Bronchial epithelial cell (primary cell): ENCODE results near the gene PTPN14. TPM values are rescaled to one million over a fixed set of nuclear protein-coding genes. Genes with fewer than 3 reads are reported as not detected.

Experiments
- DNase-seq: peaks from one replicate; pipeline ENCODE4 v3.0.0-alpha.2; 2010; ENCODE audit warnings: low read depth
- FAIRE-seq: peaks from 2 replicates; lab custom pipeline; 2011; peaks lifted over from hg19 to GRCh38; lab: Jason Lieb, UNC
- H3K27me3 ChIP-seq: 2 replicates; pipeline ENCODE4 v1.5.1; 2011; ENCODE audit warnings: low read length; ENCODE audit not compliant: control insufficient read depth, insufficient read depth
- H3K36me3 ChIP-seq: 2 replicates; pipeline ENCODE4 v1.5.1; 2011; ENCODE audit warnings: low read length; ENCODE audit not compliant: control insufficient read depth, insufficient read depth
- H3K4me3 ChIP-seq: 2 replicates; pipeline ENCODE4 v1.5.1; 2011; ENCODE audit warnings: mild to moderate bottlenecking, low read depth, low read length, control low read depth
- CTCF ChIP-seq: IDR thresholded peaks from 2 replicates; pipeline ENCODE4 v1.5.1; 2011; ENCODE audit warnings: mild to moderate bottlenecking, moderate library complexity, low read length, control low read depth, inconsistent platforms; ENCODE audit not compliant: insufficient read depth, severe bottlenecking
- total RNA-seq: library from RNA; depleted of rRNA; stranded (reverse); fragments of >200 nt; gene quantifications from 2 replicates; pipeline ENCODE4 v1.2.1, GENCODE V29; 2014

PTPN14 gene
- total RNA-seq, 1 donor from 2014 or later: 28.4 TPM

GRCh38 chr1:214565310-214565709 is 13.9 kb upstream of the PTPN14 start:
- TF ChIP-seq CTCF: no peak
- Histone ChIP-seq H3K4me3 (no peak overlapping the region), H3K36me3 (no peaks in the 10 kb centered on the region), H3K27me3 (no peaks in the 10 kb centered on the region)
- DNase-seq (no peak), FAIRE-seq (no peak)

- Histone ChIP-seq H3K36me3 (no peaks in the 10 kb centered on the region), H3K4me3 (no peak overlapping the region), H3K27me3 (no peaks in the 10 kb centered on the region)
- TF ChIP-seq CTCF: no peak
- DNase-seq: peak; percentile 67
- FAIRE-seq: no peak
Measured at GRCh38 chr1:214563881-214564280, 12.5 kb upstream of the PTPN14 start.

- H3K27me3 ChIP-seq: no peaks in the 10 kb centered on the region
- FAIRE-seq (no peak), DNase-seq (peak; percentile 92)
- H3K4me3 ChIP-seq: no peak overlapping the region
- H3K36me3 ChIP-seq: no peaks in the 10 kb centered on the region
- TF ChIP-seq CTCF: no peak
Measured at GRCh38 chr1:214557952-214558735, 6.7 kb upstream of the PTPN14 start.

- Histone ChIP-seq H3K27me3 (no peaks in the 10 kb centered on the region), H3K4me3 (no peak overlapping the region), H3K36me3 (no peaks in the 10 kb centered on the region)
- no peak for DNase-seq
- no peak for FAIRE-seq
- no peak for TF ChIP-seq CTCF
Measured at GRCh38 chr1:214553142-214553710, 1.8 kb upstream of the PTPN14 start.

- TF ChIP-seq CTCF: no peak
- H3K36me3 ChIP-seq: no peaks in the 10 kb centered on the region
- H3K27me3 ChIP-seq: no peaks in the 10 kb centered on the region
- no peak for FAIRE-seq
- DNase-seq: peak; percentile 90
- H3K4me3 ChIP-seq: peak overlapping the region; percentile 96
Measured at GRCh38 chr1:214552174-214552608, 789 bp upstream of the PTPN14 start.
